Ecto neural progenitor cell (in vitro differentiated cells): ENCODE data around the gene SCN4A.
"Not testable (repeated sequence)": the region's sequence is repeated elsewhere in the genome, so short reads cannot be mapped to it uniquely, and the experiment has no call there.

ENCODE experiments used
- DNase-seq: peaks from one replicate; pipeline ENCODE4 v3.0.0-alpha.2; 2018; ENCODE audit warnings: low spot score

Gene SCN4A

GRCh38 chr17:63972796-63973195 lies at the start of gene SCN4A:
SCN4A (minus strand) TSS chr17:63972918; CDS start chr17:63972841, 77 bp downstream.
- no peak for DNase-seq

GRCh38 chr17:64020056-64020766 lies 47.5 kb upstream of the SCN4A start, which contains the start of gene ICAM2:
ICAM2 (minus strand) TSS chr17:64020633; CDS start chr17:64006691, 13,942 bp downstream.
- no peak for DNase-seq

DNA sequence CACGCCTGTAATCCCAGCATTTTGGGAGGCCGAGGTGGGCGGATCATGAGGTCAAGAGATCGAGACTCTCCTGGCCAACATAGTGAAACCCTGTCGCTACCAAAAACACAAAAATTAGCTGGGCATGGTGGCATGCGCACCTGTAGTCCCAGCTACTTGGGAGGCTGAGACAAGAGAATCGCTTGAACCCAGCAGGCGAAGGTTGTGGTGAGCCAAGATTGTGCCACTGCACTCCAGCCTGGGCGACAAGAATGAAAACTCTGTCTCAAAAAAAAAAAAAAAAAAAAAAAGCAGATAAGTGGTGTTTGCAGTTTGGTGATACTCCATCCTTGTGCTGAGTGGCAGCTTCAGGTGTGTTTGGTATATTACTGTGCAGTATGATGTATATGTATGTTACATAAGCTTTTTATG lies 46.8 kb upstream of the SCN4A start:
- not testable (repeated sequence) for DNase-seq

DNA sequence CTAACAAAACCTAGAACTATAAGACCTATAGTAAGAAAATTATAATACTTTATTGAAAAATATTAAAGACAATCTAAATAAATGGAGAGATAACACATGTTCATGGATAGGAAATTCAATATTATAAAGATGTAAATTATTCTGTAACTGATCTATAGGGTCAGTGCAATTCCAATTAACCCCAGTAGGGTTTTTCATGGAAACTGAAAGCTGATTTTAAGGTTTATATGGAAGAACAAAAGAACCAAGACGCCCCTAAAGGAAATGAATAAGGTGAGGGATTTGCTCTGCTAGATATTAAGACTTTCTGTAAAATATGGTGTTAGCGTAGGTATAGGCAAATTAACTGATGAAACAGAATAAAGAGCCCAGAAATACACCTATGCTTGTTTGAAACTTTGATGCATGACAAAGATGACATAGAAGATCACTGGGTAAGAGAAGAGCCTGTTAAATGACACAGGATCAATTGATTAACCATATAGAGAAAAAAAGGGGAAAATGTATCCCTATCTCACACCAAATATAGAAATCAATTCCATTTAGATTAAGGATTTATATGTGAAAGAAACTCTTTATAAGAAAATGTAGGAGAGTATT lies 44.8 kb upstream of the SCN4A start:
- no peak for DNase-seq

- DNase-seq = no peak
Measured at GRCh38 chr17:64016974-64017373, 44.3 kb upstream of the SCN4A start.

DNA sequence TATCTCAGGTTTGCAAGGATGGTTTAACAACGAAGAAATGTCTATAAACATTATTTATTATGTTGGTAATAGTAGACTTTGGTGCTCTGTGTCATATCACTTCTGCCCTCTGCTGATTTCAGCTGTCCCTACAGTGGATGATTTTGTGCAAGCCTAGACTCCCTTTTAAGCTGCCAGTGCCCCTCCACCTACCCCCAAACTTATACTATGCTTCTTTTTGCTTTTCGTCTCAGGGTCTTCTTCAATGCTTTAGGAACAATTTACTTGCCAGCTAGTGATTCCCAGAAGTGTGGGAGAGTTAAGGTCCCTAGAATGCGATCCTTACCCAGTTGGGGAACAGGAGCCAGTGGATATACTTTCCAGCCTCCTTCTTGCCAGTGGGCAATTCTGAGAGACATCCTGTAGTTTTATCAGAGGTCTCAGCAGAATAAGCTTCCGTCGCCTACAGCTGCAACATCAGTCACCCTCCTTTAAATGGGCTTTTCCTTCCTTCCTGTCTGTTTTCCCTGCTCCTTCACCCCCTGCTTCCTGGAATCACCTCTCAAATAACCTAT lies 43.6 kb upstream of the SCN4A start:
- no peak for DNase-seq

GRCh38 chr17:64015447-64015846 lies 42.7 kb upstream of the SCN4A start:
- DNase-seq = no peak

GRCh38 chr17:64009571-64010402 lies 37.1 kb upstream of the SCN4A start:
- no peak for DNase-seq

DNA sequence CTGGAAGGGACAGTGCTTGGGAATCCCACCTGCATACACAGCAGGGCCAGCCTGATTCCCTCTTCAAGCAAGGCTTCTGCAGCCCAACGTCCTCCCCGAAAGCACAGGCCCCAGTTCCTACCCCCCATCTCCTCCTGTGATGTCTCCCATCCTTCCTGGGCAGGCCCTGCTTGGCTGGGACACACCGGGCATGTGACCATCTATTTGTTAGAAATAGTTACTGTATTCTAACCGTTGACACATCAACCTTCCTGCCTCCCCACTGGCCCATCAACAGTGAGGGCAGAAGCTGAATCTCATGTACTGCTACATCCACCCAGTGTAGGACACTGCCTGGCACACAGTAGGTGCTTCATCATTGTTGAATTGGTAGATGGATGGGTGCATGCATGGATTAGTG lies 36.1 kb upstream of the SCN4A start:
- no peak for DNase-seq

- no peak for DNase-seq
Measured at GRCh38 chr17:64008346-64008745, 35.6 kb upstream of the SCN4A start.

- no peak for DNase-seq
Measured at GRCh38 chr17:64007838-64008282, 35.1 kb upstream of the SCN4A start.

GRCh38 chr17:64007089-64007837 lies 34.5 kb upstream of the SCN4A start:
- DNase-seq = not testable (repeated sequence)

DNA sequence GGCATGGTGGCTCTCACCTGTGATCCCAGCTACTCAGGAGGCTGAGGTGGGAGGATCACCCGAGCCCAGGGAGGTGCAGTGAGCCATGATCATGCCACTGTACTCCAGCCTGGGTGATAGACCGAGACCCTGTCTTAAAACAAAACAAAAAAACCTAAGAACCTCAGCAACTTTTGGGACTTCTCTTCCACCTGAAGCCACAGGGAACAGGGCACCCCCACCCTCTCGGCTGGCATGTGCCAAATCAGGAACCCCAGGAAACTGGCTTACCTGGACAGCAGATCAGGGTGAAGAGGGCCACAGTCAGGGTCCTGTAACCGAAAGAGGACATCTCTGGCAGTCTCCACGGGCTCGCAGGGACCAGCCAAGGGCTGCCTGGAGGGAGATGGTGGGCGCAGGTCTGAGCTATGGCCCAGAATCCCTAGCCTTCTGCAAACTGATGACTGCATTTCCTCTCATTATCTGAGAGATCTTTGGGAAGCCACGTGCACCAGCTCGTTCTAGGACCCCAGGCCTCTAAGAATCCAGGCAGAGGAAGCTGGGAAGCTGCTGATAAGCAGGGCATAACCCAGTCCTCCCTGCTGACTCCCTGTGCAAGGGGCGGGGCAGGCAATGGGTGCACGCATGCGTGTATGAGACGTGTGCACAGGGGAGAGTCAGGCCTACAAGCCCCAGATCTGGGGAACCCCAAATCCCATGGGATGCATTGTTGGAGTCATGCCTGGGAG lies 33.8 kb upstream of the SCN4A start:
- DNase-seq = no peak

- DNase-seq = no peak
Measured at GRCh38 chr17:64005734-64006167, 33.0 kb upstream of the SCN4A start.

DNA sequence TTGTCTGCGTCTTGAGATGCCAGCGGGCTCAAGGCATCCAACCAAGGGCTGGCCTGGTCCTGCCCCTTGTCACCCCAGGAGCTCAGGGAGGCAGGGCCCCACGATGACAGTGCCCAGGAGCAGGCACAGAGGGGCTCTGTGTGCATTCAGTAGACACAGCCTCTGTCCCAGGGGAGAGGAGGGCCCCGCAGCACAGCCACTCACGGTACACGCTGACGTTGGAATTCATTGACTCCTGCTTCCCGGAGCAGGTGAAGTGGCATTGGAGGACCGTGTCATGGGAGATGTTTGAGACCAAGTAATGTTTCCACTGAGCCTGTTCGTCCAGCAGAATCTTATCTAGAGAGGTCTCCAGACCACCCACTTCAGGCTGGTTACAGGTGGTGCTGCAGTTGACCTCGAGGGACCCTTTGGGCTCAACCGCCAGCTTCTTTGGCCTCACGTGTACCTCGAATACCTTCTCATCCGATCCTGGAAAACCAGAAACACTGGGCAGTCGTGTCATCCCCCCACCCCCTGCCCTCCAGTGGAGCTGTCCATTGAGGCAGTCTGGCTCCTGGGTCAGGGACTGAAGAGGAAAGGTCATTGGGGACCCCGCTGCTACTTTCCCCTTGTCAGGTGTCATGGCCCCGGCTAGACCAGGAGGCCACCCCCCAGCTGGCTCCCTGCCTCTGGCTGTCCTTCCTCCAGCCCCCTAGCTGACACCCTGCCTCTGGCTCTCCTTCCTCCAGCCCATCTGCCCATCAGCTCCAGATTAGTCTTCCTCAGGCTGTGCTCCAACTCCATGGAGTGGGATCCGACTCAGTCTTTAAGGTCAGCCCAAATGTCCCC lies 32.4 kb upstream of the SCN4A start:
- no peak for DNase-seq

- no peak for DNase-seq
Measured at GRCh38 chr17:64004218-64004770, 31.6 kb upstream of the SCN4A start.

DNA sequence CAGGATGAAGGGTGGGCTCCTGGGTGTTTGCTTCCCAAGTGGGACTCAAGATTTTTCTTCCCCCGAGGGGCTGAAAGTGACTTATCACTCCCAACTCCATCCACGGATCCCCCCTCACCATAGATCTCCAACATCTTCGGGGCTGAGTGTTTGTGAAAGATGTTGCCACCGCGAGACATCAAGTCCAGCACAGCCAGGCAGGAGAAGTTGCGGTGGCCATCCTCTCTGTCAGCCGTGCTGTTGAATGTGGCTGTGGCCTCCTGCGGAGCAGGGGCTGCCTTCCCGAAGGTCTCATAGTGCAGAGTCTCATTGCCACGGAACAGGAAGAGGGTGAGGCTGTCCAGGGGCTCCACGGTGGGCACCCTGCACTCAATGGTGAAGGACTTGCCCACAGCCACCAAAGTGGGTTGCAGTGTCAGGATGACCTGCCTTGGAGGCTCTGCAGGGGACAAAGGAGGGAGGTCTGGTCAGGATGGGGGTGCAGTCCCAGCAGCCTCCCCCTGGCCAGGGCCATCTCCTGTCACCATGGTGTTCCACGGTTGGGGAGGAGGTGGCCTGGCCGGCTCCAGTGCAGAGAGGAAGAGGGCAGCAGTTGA lies 30.9 kb upstream of the SCN4A start:
- no peak for DNase-seq

DNA sequence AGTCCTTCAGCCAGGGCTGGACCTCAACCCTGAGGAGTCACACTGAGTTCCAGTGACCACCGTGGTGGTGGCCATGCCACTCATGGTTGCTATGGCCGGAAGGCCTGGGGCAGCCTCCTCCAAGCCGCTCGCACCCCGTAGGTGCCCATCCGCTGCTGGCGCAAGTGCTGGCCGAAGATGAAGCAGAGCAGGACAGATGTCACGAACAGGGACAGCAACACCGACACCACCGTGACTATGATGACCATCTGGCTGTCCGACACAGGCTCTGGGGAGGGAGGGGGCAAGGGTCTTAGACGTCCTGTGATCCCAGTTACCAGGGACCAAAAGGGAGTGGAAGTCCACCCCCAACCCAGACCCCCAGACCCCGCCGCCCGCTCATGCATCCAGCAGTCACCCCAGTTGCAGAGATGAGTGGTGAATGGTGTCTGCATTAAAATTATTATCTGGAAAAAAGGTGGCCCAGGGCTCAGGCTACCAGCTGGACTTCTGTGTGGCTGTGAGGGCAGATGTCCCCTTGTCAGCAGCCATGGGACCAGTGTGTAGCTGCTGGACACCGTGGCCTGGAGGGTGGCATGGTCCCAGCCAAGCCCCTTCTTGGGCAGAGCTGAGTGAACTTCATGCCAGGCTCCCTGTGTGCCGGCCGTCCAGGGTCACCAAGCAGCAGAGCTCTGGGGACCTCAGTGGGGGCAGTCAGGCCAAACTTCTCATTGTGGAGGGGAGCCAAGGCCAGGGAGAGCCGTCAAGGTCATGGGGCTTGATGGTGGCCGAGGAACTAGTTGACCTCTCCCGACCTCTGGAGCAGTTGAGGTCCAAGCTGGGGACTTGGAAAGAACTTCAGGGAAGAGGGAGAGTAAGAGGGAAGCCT lies 30.2 kb upstream of the SCN4A start:
- DNase-seq = no peak
